HCT116 (cell line): ENCODE data around the gene CHRNB2. TPM values are rescaled to one million over a fixed set of nuclear protein-coding genes. Genes with fewer than 3 reads are reported as not detected.

Experiments used
- ATAC-seq: fragments of 200-7000 bp; cut with Tn5 transposase; 2 replicates; pipeline ENCODE4 v1.9.1; 2020; ENCODE audit warnings: mild to moderate bottlenecking, moderate library complexity
- BruUV-seq: library from RNA; stranded (reverse); fragments of 400-500 nt; replicated peaks from 2 replicates; lab custom pipeline; 2021; lab: Mats Ljungman, UMichigan
- CTCF ChIA-PET: fragments of 300-600 bp; sonication (Branson Sonifier 250); formaldehyde crosslinking; loops from one replicate; lab custom pipeline; 2021; ENCODE audit warnings: antibody characterized with exemption; lab: Charles Lee
- POLR2A ChIA-PET: fragments of 300-600, 350-600 bp; sonication (Branson Sonifier 250); formaldehyde crosslinking; loops from one replicate; lab custom pipeline; 2021; ENCODE audit warnings: antibody characterized with exemption; lab: Charles Lee
- RAD21 ChIA-PET, 2 experiments: fragments of 300-600 bp; sonication (Branson Sonifier 250); formaldehyde crosslinking; loops; one replicate each; lab custom pipeline; 2023; ENCODE audit warnings: low total read pairs in 2 of 2; ENCODE audit not compliant: uncharacterized antibody in 2 of 2, unreplicated experiment in 2 of 2, low non-redundant PET in 1 of 2; lab: Charles Lee
- DNase-seq: peaks from one replicate; pipeline ENCODE4 v3.0.0-alpha.2; 2010; ENCODE audit warnings: low read depth, low spot score
- H2AFZ ChIP-seq: fragments of 200-600 bp; shearing (Covaris generic), sonication (generic); 2 replicates; pipeline ENCODE4 v1.6.1; 2017; ENCODE audit warnings: low read depth, mixed run types, mixed read lengths, antibody characterized with exemption, low read length; ENCODE audit not compliant: poor library complexity, severe bottlenecking
- H3K27ac ChIP-seq: 2 replicates; pipeline ENCODE4 v1.5.1; 2012; ENCODE audit warnings: low read depth, low read length
- H3K27me3 ChIP-seq: fragments of 200-600 bp; sonication (generic); 2 replicates; pipeline ENCODE4 v1.6.1; 2016; ENCODE audit warnings: mixed run types, low read length, mixed read lengths; ENCODE audit not compliant: insufficient read depth
- H3K36me3 ChIP-seq, 2 experiments: fragments of 200-500 bp in 1 of 2; fragments of 200-600 bp in 1 of 2; sonication (Bioruptor generic) in 1 of 2; sonication (generic) in 1 of 2; 2 replicates each; pipeline versions ENCODE4 v1.5.1 to v1.6.1; 2014 to 2016; ENCODE audit warnings: low read length in 2 of 2, inconsistent platforms in 1 of 2, mixed read lengths in 1 of 2, mixed run types in 1 of 2; ENCODE audit not compliant: insufficient read depth in 2 of 2, control insufficient read depth in 1 of 2
- H3K4me1 ChIP-seq, 2 experiments: fragments of 200-600 bp in 1 of 2; sonication (generic) in 1 of 2; 2 replicates each; pipeline versions ENCODE4 v1.5.1 to v1.6.1; 2012 to 2017; ENCODE audit warnings: low read length in 2 of 2, inconsistent platforms in 1 of 2, mild to moderate bottlenecking in 1 of 2, mixed read lengths in 1 of 2, mixed run types in 1 of 2, moderate library complexity in 1 of 2; ENCODE audit not compliant: insufficient read depth in 2 of 2, control insufficient read depth in 1 of 2
- H3K4me2 ChIP-seq: fragments of 200-600 bp; sonication (generic); 2 replicates; pipeline ENCODE4 v1.6.1; 2017; ENCODE audit warnings: mixed run types, low read length, mixed read lengths
- H3K4me3 ChIP-seq, 2 experiments: fragments of 200-600 bp in 1 of 2; sonication (generic) in 1 of 2; replicated peaks in 1 of 2; 2 replicates each; pipeline ENCODE4 v1.5.1; 2011 to 2016; ENCODE audit warnings: low read length in 2 of 2, control low read depth in 1 of 2, low read depth in 1 of 2, mild to moderate bottlenecking in 1 of 2, mixed read lengths in 1 of 2, mixed run types in 1 of 2
- H3K79me2 ChIP-seq: fragments of 200-600 bp; sonication (generic); 2 replicates; pipeline ENCODE4 v1.6.1; 2017; ENCODE audit warnings: mild to moderate bottlenecking, mixed run types, low read length, moderate library complexity, mixed read lengths; ENCODE audit not compliant: insufficient read depth
- H3K9ac ChIP-seq: fragments of 200-600 bp; sonication (generic); 2 replicates; pipeline ENCODE4 v1.6.1; 2016; ENCODE audit warnings: low read length, mixed read lengths
- H3K9me2 ChIP-seq: fragments of 200-600 bp; sonication (generic), shearing (Covaris generic); 2 replicates; pipeline ENCODE4 v1.6.1; 2017; ENCODE audit warnings: mixed run types, mild to moderate bottlenecking, moderate library complexity; ENCODE audit not compliant: insufficient read depth
- H3K9me3 ChIP-seq, 2 experiments: fragments of 200-500 bp in 1 of 2; fragments of 200-600 bp in 1 of 2; sonication (Bioruptor generic) in 1 of 2; sonication (generic) in 1 of 2; 2 replicates each; pipeline ENCODE4 v1.6.1; 2014 to 2017; ENCODE audit warnings: low read length in 2 of 2, mixed read lengths in 2 of 2, inconsistent platforms in 1 of 2, low read depth in 1 of 2, mild to moderate bottlenecking in 1 of 2, mixed run types in 1 of 2, moderate library complexity in 1 of 2; ENCODE audit not compliant: control insufficient read depth in 1 of 2, insufficient read depth in 1 of 2
- H4K20me1 ChIP-seq: fragments of 200-600 bp; sonication (generic), shearing (Covaris generic); 2 replicates; pipeline ENCODE4 v1.6.1; 2017; ENCODE audit warnings: mixed run types, mild to moderate bottlenecking, moderate library complexity; ENCODE audit not compliant: insufficient read depth
- EZH2phosphoT487 ChIP-seq: fragments of 200-600 bp; IDR thresholded peaks from 2 replicates; pipeline ENCODE4 v1.6.1; 2018; ENCODE audit warnings: antibody characterized with exemption, borderline replicate concordance
- FOSL1 ChIP-seq: IDR thresholded peaks from 2 replicates; pipeline ENCODE4 v1.6.1; 2012; ENCODE audit warnings: low read depth
- POLR2A ChIP-seq: IDR thresholded peaks from 2 replicates; pipeline ENCODE4 v1.7.0; 2011; ENCODE audit warnings: borderline replicate concordance; ENCODE audit not compliant: insufficient read depth, insufficient read length; ENCODE audit errors: extremely low read depth
- POLR2AphosphoS5 ChIP-seq: IDR thresholded peaks from 2 replicates; pipeline ENCODE4 v1.6.1; 2011; ENCODE audit warnings: mild to moderate bottlenecking, low read depth, low read length, moderate library complexity
- REST ChIP-seq: IDR thresholded peaks from 2 replicates; pipeline ENCODE4 v1.6.1; 2012; ENCODE audit warnings: low read depth
- SP1 ChIP-seq: IDR thresholded peaks from 2 replicates; pipeline ENCODE4 v1.6.1; 2012; ENCODE audit warnings: low read depth
- SRF ChIP-seq: IDR thresholded peaks from 2 replicates; pipeline ENCODE4 v1.6.1; 2012; ENCODE audit warnings: low read depth
- TCF7L2 ChIP-seq: IDR thresholded peaks from 2 replicates; pipeline ENCODE4 v1.7.0; 2011; ENCODE audit warnings: borderline replicate concordance, inconsistent platforms; ENCODE audit not compliant: insufficient read depth, insufficient read length; ENCODE audit errors: extremely low read depth
- YY1 ChIP-seq: IDR thresholded peaks from 2 replicates; pipeline ENCODE4 v1.6.1; 2011; ENCODE audit warnings: low read length, low read depth, moderate library complexity, mild to moderate bottlenecking; ENCODE audit not compliant: insufficient replicate concordance; ENCODE audit errors: extremely low read depth
- intact Hi-C: fragments of 100-400 bp; cut with micrococcal nuclease; formaldehyde crosslinking; loops from 2 replicates; pipeline ENCODE4 v1.10.0; 2022
- total RNA-seq: library from RNA; stranded (reverse); gene quantifications from one replicate; pipeline ENCODE4 v1.2.1, GENCODE V29; 2021; ENCODE audit not compliant: unreplicated experiment
- TF ChIP-seq, protein P1 (sequence below), 3 experiments: fragments of 200-600 bp in 1 of 3; sonication (generic) in 1 of 3; IDR thresholded peaks in 2 of 3; conservative IDR thresholded peaks in 1 of 3; 2 replicates each; pipeline ENCODE4 v1.5.1; 2012 to 2017; ENCODE audit warnings: low read depth in 2 of 3, low read length in 2 of 3, antibody characterized with exemption in 1 of 3, borderline replicate concordance in 1 of 3, control low read depth in 1 of 3, mild to moderate bottlenecking in 1 of 3, mixed read lengths in 1 of 3, mixed run types in 1 of 3, moderate library complexity in 1 of 3; ENCODE audit not compliant: insufficient read depth in 1 of 3

CHRNB2 gene
- total RNA-seq, 1 experiment from 2014 or later = not detected

DNA sequence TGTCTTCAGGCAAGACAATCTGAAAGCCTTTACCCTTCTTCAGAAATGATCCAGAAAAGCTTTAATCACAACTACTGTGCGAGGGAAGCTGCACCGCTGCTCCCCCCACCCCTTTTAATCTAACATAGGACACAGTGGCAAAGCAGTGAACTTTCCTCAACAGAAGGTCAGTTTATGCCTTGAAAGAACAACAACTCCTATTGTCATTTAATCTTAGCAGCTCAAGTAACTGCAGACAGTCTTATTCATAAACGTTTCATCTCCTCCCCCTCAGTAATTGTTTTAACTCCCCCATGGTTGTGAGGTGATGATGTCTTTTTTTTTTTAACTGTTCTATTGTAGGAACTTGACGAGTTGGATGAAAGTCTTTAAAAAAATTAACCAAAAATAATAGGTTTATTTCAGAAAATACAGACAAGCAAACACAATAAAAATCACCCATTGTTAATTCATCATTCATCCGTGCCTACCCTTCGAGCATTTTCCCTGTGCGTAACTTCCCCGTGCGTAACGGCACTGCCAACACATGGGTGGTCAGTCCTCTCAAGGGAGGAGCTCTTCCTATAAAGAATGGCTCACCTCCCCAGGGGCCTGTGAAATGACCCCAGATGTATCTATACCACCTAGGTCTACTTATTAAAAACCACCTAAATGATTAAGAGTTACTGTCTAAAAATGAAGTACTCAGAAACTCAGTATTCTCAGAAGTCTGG lies 43.7 kb downstream of the CHRNB2 start (continued):
- TF ChIP-seq REST (no peak), EZH2phosphoT487 (no peak), POLR2A (no peak), YY1 (no peak), TCF7L2 (no peak), SP1 (no peak), POLR2AphosphoS5 (no peak), FOSL1 (no peak)

DNA sequence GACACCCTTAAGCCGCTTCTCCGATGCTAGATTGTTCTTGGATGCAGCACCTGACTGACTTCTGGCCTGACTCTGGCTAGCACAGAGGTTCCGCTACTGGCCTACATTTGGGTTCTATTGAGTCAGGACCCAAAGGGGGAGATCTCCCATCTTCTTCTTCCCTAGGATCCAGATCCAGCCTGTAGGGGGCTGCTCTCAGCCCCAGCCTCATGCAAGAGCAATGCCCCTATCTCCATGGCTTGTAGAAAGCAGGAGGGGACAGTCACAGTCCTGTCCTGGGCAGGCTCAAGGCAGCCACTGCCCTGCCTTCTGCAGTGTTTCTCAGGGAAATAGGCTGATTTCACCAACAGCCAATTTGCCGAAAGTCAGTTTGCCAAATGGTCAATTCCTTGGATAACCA lies 46.7 kb downstream of the CHRNB2 start:
- Histone ChIP-seq H2AFZ (no peak overlapping the region), H4K20me1 (peaks cover 4% of the 10 kb centered on the region; the same call in 1 of the 2 replicates), H3K9me3 (no peaks in the 10 kb centered on the region), H3K9ac (no peak overlapping the region), H3K4me3 (no peak overlapping the region), H3K4me2 (no peak overlapping the region), H3K9me2 (no peaks in the 10 kb centered on the region), H3K36me3 (no peaks in the 10 kb centered on the region), H3K27me3 (no peaks in the 10 kb centered on the region), H3K79me2 (peaks cover 98% of the 10 kb centered on the region), H3K27ac (no peak overlapping the region), H3K4me1 (peaks cover 5 to 11% of the 10 kb centered on the region in 2 experiments)
- ChIA-PET CTCF (no interaction called here), POLR2A (no interaction called here), RAD21 (no interaction called here)
- TF ChIP-seq SRF = no peak
- TF ChIP-seq, protein P1, sequence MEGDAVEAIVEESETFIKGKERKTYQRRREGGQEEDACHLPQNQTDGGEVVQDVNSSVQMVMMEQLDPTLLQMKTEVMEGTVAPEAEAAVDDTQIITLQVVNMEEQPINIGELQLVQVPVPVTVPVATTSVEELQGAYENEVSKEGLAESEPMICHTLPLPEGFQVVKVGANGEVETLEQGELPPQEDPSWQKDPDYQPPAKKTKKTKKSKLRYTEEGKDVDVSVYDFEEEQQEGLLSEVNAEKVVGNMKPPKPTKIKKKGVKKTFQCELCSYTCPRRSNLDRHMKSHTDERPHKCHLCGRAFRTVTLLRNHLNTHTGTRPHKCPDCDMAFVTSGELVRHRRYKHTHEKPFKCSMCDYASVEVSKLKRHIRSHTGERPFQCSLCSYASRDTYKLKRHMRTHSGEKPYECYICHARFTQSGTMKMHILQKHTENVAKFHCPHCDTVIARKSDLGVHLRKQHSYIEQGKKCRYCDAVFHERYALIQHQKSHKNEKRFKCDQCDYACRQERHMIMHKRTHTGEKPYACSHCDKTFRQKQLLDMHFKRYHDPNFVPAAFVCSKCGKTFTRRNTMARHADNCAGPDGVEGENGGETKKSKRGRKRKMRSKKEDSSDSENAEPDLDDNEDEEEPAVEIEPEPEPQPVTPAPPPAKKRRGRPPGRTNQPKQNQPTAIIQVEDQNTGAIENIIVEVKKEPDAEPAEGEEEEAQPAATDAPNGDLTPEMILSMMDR (IDR thresholded peaks at IDR 0.05 in 2 of 3, conservative IDR thresholded peaks at IDR 0.05 in 1 of 3; ENCODE audit: borderline replicate concordance in 1 of 3, insufficient read depth in 1 of 3, low read depth in 2 of 3, low read length in 2 of 3) = peak in 2 of 3 experiments; percentile 11 to 20; a peak in 1 of 6 replicates
- DNase-seq (no peak), ATAC-seq (no peak)
- no TSS peak for BruUV-seq
- intact Hi-C loops = no loop called here
